Activated CD4-positive, CD25-positive, alpha-beta regulatory T cell treated with anti-CD3 and anti-CD28 coated beads, Interleukin-2, amount 50 U/mL, for 24 hours (primary cell): ENCODE measurements around the gene AGBL1.

Source experiments
- ATAC-seq, 2 donors: fragments of 150-1000 bp; cut with Tn5 transposase; one replicate each; pipeline ENCODE4 v1.10.0; 2021; ENCODE audit warnings: mild to moderate bottlenecking in 1 of 2, moderate library complexity in 1 of 2

Gene AGBL1

GRCh38 chr15:86611417-86612040 is 531.9 kb downstream of the AGBL1 start:
- peak; percentile 80 to 84 for ATAC-seq

DNA sequence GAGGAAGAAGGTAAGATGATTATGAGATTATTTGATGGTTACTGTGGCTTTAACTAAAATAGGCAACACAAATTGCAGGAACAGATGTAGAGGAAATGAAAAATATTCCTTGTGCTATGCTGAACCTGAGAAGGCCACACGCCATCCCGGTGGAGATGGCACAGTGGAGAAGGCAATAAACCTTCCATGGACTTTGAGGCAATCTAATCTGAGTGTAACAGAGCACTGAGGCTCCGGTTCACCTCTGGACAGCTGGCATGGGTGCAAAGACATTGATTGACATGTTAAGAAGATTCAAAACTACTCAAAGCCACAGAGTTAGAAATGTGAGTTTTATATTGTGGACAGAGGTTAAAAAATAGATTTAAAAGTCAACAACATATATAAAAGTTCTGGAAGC is 535.7 kb downstream of the AGBL1 start:
- no peak for ATAC-seq

DNA sequence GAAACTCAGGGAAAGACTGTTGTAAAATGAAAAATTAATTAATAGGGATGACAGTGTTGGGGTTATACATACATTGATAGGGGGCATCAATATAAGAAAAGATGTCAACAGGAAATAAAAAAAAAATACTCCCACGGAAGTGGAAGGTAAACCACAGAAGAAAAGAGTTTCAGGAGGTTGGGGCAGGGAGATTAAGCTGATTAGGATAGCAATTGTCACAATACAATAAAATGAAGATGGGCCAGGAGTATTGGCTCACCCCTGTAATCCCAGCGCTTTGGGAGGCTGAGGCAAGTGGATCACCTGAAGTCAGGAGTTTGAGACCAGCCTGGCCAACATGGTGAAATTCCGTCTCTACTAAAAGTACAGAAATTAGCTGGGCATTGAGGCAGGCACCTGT is 536.1 kb downstream of the AGBL1 start:
- no peak for ATAC-seq

- ATAC-seq = no peak
Observed at GRCh38 chr15:86616771-86617170, 537.1 kb downstream of the AGBL1 start.

GRCh38 chr15:86620157-86620556 is 540.5 kb downstream of the AGBL1 start:
- ATAC-seq = no peak

GRCh38 chr15:86620641-86621349 is 541.1 kb downstream of the AGBL1 start:
- ATAC-seq = no peak

DNA sequence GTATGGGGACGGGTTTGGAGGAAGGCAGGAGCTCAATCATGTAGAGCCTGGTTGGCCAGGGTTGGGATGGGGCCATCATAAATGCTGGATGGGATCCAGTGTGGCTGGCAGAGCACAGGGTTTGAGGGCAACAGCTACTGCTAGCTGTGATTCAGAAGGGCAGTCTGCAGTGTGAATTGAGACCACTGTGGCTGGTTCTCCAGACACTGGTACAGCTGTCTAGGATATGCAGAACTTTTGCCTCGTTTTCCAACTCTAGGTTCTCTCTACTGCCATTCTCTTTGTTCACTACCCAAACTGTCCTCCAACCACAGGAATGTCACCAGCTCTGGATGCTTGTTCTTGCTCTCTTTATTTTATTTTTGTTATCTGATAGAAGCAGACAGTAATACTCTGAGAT is 543.6 kb downstream of the AGBL1 start:
- ATAC-seq = no peak

GRCh38 chr15:86624261-86625036 is 544.8 kb downstream of the AGBL1 start:
- ATAC-seq = peak; percentile 98 to 99

GRCh38 chr15:86629409-86630356 is 550.0 kb downstream of the AGBL1 start:
- ATAC-seq = no peak

DNA sequence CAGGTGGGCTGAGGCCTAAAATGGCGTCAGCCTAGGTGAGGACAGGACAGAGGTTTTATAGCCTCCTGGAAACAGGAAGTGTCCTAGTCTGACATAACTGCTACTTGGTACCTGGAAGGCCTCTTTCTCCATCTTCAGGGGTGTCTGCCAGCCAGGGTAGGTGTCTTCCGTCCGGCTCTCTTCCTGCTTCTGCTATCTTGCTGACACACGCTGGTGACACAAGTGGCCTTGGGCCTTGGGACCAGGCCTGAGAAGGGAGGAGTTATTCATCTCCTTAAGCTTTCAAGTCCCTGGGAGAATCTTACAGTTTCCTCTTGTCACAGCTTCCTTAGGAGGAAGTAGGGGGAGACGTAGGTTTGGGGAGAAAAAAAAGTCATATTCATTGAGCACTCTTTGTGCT is 551.3 kb downstream of the AGBL1 start:
- no peak for ATAC-seq

DNA sequence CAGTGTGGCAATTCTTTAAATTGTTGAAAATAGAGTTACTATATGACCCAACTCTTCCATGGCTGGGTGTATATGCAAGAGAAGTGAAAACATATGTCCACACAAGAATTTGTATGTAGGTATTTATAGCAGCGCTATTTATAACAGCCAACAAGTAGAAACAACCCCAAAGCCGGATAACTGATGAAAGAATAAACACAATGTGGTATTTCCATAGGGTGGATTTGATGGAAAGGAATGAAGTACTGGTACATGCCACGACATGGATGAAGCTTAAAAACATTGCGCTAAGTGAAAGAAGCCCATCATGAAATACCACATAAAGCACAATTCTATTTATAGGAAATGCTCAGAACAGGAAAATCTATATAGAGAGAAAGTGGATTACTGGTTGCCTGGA is 554.5 kb downstream of the AGBL1 start:
- no peak for ATAC-seq

DNA sequence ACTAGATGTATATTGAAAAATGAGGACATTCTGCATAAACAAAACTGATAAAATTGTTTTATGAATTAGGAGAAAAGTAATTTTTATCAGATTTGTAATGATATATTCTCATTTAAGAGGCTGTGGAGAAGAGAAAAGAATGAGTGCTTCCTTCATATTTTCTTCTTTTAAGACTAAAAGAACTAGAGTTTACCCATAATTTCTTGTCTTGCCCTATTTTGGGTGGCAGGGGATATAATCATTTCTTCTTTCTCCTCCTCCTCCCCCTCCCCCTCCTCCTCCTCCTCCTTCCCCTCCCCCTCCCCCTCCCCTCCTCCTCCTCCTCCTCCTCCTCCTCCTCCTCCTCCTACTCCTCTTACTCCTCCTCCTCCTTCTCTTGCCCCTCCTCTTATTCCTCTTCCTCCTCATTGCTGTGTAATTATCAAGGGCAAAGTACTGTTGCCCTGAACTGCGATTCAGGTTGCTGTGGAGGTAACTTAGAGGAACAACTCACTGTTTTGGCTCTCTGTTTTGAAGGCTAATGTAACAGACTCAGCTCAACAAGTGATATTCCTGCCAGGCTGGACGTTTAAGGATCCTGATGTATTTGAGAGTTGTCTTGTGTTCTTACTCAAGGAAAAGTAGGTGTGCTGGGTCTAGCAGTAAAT is 555.4 kb downstream of the AGBL1 start:
- ATAC-seq = no peak

DNA sequence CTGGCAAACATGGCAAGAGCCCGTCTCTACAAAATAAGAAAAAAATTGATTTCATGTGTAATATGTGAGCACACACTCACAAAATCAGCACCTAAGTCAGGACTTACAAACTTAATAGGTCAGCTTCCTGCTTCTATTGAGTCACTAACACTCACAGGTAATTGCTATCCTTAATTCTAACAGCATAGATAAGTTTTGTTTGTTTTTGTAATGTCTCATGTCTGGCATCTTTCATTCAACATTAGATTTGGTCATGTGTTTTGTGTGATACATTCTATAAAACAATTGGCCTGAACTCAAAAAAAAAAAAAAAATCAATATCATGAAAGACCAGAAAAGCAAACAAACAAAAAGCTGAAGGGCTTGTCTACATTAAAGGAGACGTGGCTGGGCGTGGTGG is 564.7 kb downstream of the AGBL1 start:
- no peak for ATAC-seq

GRCh38 chr15:86645925-86646500 is 566.3 kb downstream of the AGBL1 start:
- no peak for ATAC-seq

- no peak for ATAC-seq
Observed at GRCh38 chr15:86647810-86648440, 568.3 kb downstream of the AGBL1 start.

GRCh38 chr15:86649277-86649676 is 569.6 kb downstream of the AGBL1 start:
- peak; percentile 77 to 79 for ATAC-seq

DNA sequence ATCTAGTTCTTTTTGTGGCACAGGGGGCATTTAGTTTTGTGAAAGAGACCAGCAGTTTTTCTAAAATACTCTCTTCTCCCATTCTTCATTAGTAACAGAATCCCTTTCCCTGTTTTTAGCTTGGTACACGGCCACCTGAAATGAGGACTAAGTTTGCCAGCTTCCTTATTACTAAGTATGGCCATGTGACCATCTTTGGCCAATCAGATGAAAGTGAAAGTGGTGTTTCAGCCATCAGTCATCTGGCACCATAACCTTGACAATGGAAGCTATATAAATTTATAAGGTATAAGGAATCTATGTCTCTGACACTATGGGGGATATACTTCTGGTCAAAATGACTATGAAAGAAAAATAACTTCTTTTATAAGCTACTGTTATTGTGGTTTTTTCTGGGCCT is 570.4 kb downstream of the AGBL1 start:
- no peak for ATAC-seq

- peak; percentile 45 to 56 for ATAC-seq
Observed at GRCh38 chr15:86653344-86654197, 573.9 kb downstream of the AGBL1 start.

DNA sequence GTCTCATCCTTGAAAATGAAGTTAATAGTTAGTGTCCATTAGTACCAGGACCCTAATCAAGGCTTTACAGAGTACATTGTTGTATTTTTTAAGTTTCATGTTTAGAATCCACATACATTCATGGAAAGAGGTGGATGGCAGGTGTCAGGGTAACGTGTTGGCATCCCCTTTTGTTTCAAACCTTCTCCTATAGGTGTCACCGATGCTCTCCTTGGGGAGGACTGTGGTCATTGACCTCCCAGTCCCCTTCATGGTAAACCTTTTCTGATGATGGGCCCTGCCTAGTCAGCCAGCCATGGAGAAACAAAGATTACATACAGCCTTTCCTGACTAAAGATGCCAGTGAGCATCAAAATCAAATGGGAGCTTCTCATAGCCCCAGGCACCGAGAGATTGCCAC is 574.8 kb downstream of the AGBL1 start:
- ATAC-seq = no peak

DNA sequence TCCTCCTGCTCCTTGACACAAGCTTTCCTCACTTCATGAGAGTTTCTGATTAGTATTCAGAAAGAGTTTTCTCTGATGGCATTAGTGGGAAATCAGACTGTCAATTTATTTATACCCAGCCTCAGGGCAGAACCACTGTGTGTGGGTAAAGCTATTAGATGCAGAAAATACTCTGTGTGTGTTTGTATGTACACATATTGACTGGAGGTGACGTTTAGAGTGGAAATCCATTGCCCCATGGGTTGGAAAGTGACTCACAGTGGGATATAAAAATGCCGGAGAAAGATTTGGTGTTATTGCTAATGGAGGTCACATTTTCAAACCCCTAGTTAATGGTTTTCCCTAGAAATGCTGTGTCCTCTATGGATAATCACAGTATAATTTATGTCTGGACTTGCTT is 577.6 kb downstream of the AGBL1 start:
- no peak for ATAC-seq
